Mesenchymal stem cell (in vitro differentiated cells and primary cell): ENCODE data around the gene GNE.

ENCODE experiments used
- DNase-seq: peaks from one replicate; pipeline ENCODE4 v3.0.0-alpha.2; 2013
- H2AFZ ChIP-seq: one replicate; pipeline ENCODE4 v1.6.1; 2013; ENCODE audit warnings: low read depth, mild to moderate bottlenecking, control low read depth, inconsistent platforms, low read length, moderate library complexity
- H2AK5ac ChIP-seq: 2 replicates; pipeline ENCODE4 v1.6.1; 2013; ENCODE audit warnings: low read length, moderate library complexity, mild to moderate bottlenecking, inconsistent platforms; ENCODE audit not compliant: severe bottlenecking
- H2BK120ac ChIP-seq: one replicate; pipeline ENCODE4 v1.6.1; 2013; ENCODE audit warnings: low read depth, mild to moderate bottlenecking, inconsistent platforms, low read length, moderate library complexity
- H2BK12ac ChIP-seq, 2 experiments: one replicate each; pipeline ENCODE4 v1.6.1; 2013; ENCODE audit warnings: inconsistent platforms in 2 of 2, low read length in 2 of 2, mild to moderate bottlenecking in 2 of 2, moderate library complexity in 2 of 2, control low read depth in 1 of 2
- H2BK15ac ChIP-seq: one replicate; pipeline ENCODE4 v1.6.1; 2013; ENCODE audit warnings: mild to moderate bottlenecking, low read depth, inconsistent platforms; ENCODE audit not compliant: poor library complexity, severe bottlenecking
- H2BK5ac ChIP-seq: 2 replicates; pipeline ENCODE4 v1.6.1; 2013; ENCODE audit warnings: low read depth, mild to moderate bottlenecking, low read length, control low read depth, inconsistent platforms; ENCODE audit not compliant: poor library complexity, severe bottlenecking
- H3K14ac ChIP-seq, 2 experiments: one replicate each; pipeline ENCODE4 v1.6.1; 2013; ENCODE audit warnings: inconsistent platforms in 2 of 2, low read length in 2 of 2, control low read depth in 1 of 2, mild to moderate bottlenecking in 1 of 2, moderate library complexity in 1 of 2
- H3K18ac ChIP-seq, 2 experiments: one replicate each; pipeline ENCODE4 v1.6.1; 2013; ENCODE audit warnings: inconsistent platforms in 2 of 2, low read length in 2 of 2, control low read depth in 1 of 2, low read depth in 1 of 2, mild to moderate bottlenecking in 1 of 2
- H3K23ac ChIP-seq, 2 experiments: one replicate each; pipeline ENCODE4 v1.6.1; 2013; ENCODE audit warnings: inconsistent platforms in 2 of 2, low read length in 2 of 2, mild to moderate bottlenecking in 2 of 2, moderate library complexity in 2 of 2, control low read depth in 1 of 2
- H3K27ac ChIP-seq: 2 replicates; pipeline ENCODE4 v1.5.1; 2013; ENCODE audit warnings: mild to moderate bottlenecking, moderate library complexity, low read length, control low read depth, inconsistent platforms; ENCODE audit not compliant: poor library complexity, severe bottlenecking
- H3K27me3 ChIP-seq, 2 experiments: 2 replicates each; pipeline versions ENCODE4 v1.6.1 to v1.7.0; 2013; ENCODE audit warnings: low read length in 2 of 2, mild to moderate bottlenecking in 2 of 2, moderate library complexity in 2 of 2, control low read depth in 1 of 2, inconsistent platforms in 1 of 2; ENCODE audit not compliant: control insufficient read depth in 1 of 2, insufficient read depth in 1 of 2
- H3K36me3 ChIP-seq, 2 experiments: 2 replicates each; pipeline versions ENCODE4 v1.6.1 to v1.7.0; 2013; ENCODE audit warnings: low read length in 2 of 2, control low read depth in 1 of 2, inconsistent platforms in 1 of 2, low read depth in 1 of 2, mild to moderate bottlenecking in 1 of 2; ENCODE audit not compliant: insufficient read depth in 2 of 2, control insufficient read depth in 1 of 2
- H3K4ac ChIP-seq, 2 experiments: one replicate each; pipeline ENCODE4 v1.6.1; 2013; ENCODE audit warnings: inconsistent platforms in 2 of 2, low read length in 2 of 2, mild to moderate bottlenecking in 2 of 2, moderate library complexity in 2 of 2, control low read depth in 1 of 2, low read depth in 1 of 2
- H3K4me1 ChIP-seq: 2 replicates; pipeline ENCODE4 v1.6.1; 2013; ENCODE audit warnings: low read depth, low read length, control low read depth; ENCODE audit not compliant: control insufficient read depth, insufficient read depth
- H3K4me2 ChIP-seq: 2 replicates; pipeline ENCODE4 v1.6.1; 2013; ENCODE audit warnings: low read length, mild to moderate bottlenecking, inconsistent platforms; ENCODE audit not compliant: poor library complexity, severe bottlenecking
- H3K4me3 ChIP-seq, 2 experiments: 2 replicates each; pipeline versions ENCODE4 v1.5.1 to v1.7.0; 2013; ENCODE audit warnings: low read length in 2 of 2, mild to moderate bottlenecking in 2 of 2, control low read depth in 1 of 2, low read depth in 1 of 2; ENCODE audit not compliant: insufficient read depth in 1 of 2
- H3K79me1 ChIP-seq: replicated peaks from 2 replicates; pipeline ENCODE4 v1.6.1; 2013; ENCODE audit warnings: mild to moderate bottlenecking, control low read depth, low read length, inconsistent platforms; ENCODE audit not compliant: poor library complexity, severe bottlenecking
- H3K9ac ChIP-seq: 2 replicates; pipeline ENCODE4 v1.7.0; 2013; ENCODE audit warnings: mild to moderate bottlenecking, low read length, moderate library complexity
- H3K9me3 ChIP-seq: 2 replicates; pipeline ENCODE4 v1.7.0; 2013; ENCODE audit warnings: mild to moderate bottlenecking, low read length; ENCODE audit not compliant: control insufficient read depth
- H4K8ac ChIP-seq: one replicate; pipeline ENCODE4 v1.6.1; 2013; ENCODE audit warnings: inconsistent platforms, mild to moderate bottlenecking, low read length, moderate library complexity
- H4K91ac ChIP-seq: one replicate; pipeline ENCODE4 v1.6.1; 2013; ENCODE audit warnings: mild to moderate bottlenecking, low read length, inconsistent platforms
- WGBS: methylation state at CpG from one replicate; pipeline ENCODE4 v1.1.7; 2013; ENCODE audit warnings: mixed read lengths; 5-methylcytosine and 5-hydroxymethylcytosine counted together

Gene GNE

GRCh38 chr9:36173861-36174260 is 84.4 kb downstream of the GNE start:
- Histone ChIP-seq H3K27ac (no peak overlapping the region), H3K9me3 (no peaks in the 10 kb centered on the region), H3K4ac (no peak overlapping the region), H3K18ac (no peak overlapping the region), H2AFZ (no peak overlapping the region), H3K4me3 (no peak overlapping the region), H2AK5ac (no peak overlapping the region), H3K4me1 (no peaks in the 10 kb centered on the region), H4K91ac (no peak overlapping the region), H3K14ac (no peak overlapping the region), H3K9ac (no peak overlapping the region), H2BK12ac (no peak overlapping the region), H2BK120ac (no peak overlapping the region), H3K27me3 (no peaks in the 10 kb centered on the region), H3K23ac (no peak overlapping the region), H2BK5ac (no peak overlapping the region), H3K79me1 (no peaks in the 10 kb centered on the region), H4K8ac (no peak overlapping the region), H3K36me3 (peaks cover 0 to 22% of the 10 kb centered on the region in 2 experiments), H3K4me2 (no peak overlapping the region), H2BK15ac (no peak overlapping the region)
- WGBS: 96% methylated on average over 2 of the region's 2 CpGs
- DNase-seq: no peak

GRCh38 chr9:36170531-36170930 is 87.7 kb downstream of the GNE start:
- Histone ChIP-seq H3K4ac (no peak overlapping the region), H3K9me3 (no peaks in the 10 kb centered on the region), H2BK5ac (no peak overlapping the region), H3K23ac (no peak overlapping the region), H3K18ac (no peak overlapping the region), H3K36me3 (peaks cover 0 to 22% of the 10 kb centered on the region in 2 experiments), H2BK120ac (no peak overlapping the region), H2BK12ac (no peak overlapping the region), H2BK15ac (no peak overlapping the region), H2AFZ (no peak overlapping the region), H4K91ac (no peak overlapping the region), H3K4me3 (no peak overlapping the region), H3K4me2 (no peak overlapping the region), H2AK5ac (no peak overlapping the region), H3K14ac (no peak overlapping the region), H3K27me3 (no peaks in the 10 kb centered on the region), H3K4me1 (peaks cover 7% of the 10 kb centered on the region), H3K79me1 (no peaks in the 10 kb centered on the region), H3K27ac (no peak overlapping the region), H4K8ac (no peak overlapping the region), H3K9ac (no peak overlapping the region)
- DNase-seq: no peak
- WGBS: 96% methylated on average over 13 of the region's 13 CpGs

- DNase-seq: no peak
- H4K91ac ChIP-seq: no peak overlapping the region
- H3K18ac ChIP-seq: no peak overlapping the region
- 94% methylated on average over 17 of the region's 17 CpGs for WGBS
- H3K4me3 ChIP-seq: no peak overlapping the region
- H3K79me1 ChIP-seq: no peaks in the 10 kb centered on the region
- no peak overlapping the region for H3K9ac ChIP-seq
- H2AK5ac ChIP-seq: no peak overlapping the region
- no peak overlapping the region for H4K8ac ChIP-seq
- peaks cover 10% of the 10 kb centered on the region for H3K4me1 ChIP-seq
- no peaks in the 10 kb centered on the region for H3K27me3 ChIP-seq
- H3K4ac ChIP-seq: no peak overlapping the region
- no peak overlapping the region for H3K27ac ChIP-seq
- H2BK15ac ChIP-seq: no peak overlapping the region
- H2BK5ac ChIP-seq: no peak overlapping the region
- peaks cover 0 to 22% of the 10 kb centered on the region in 2 experiments for H3K36me3 ChIP-seq
- no peaks in the 10 kb centered on the region for H3K9me3 ChIP-seq
- no peak overlapping the region for H2BK12ac ChIP-seq
- no peak overlapping the region for H2BK120ac ChIP-seq
- no peak overlapping the region for H2AFZ ChIP-seq
- H3K4me2 ChIP-seq: no peak overlapping the region
- H3K23ac ChIP-seq: no peak overlapping the region
- H3K14ac ChIP-seq: no peak overlapping the region
Measured at GRCh38 chr9:36169708-36170107, 88.5 kb downstream of the GNE start.

- H3K79me1 ChIP-seq: no peaks in the 10 kb centered on the region
- H3K23ac ChIP-seq: no peak within 1 kb of the TSS
- peaks cover 0 to 22% of the 10 kb centered on the region in 2 experiments for H3K36me3 ChIP-seq
- no peak within 1 kb of the TSS for H4K8ac ChIP-seq
- no peak within 1 kb of the TSS for H2AK5ac ChIP-seq
- no peak within 1 kb of the TSS for H3K27ac ChIP-seq
- no peak within 1 kb of the TSS for H3K14ac ChIP-seq
- no peak within 1 kb of the TSS for H4K91ac ChIP-seq
- no peak within 1 kb of the TSS for H3K4me3 ChIP-seq
- WGBS: 96% methylated on average over 6 of the region's 6 CpGs
- no peaks in the 10 kb centered on the region for H3K9me3 ChIP-seq
- no peak within 1 kb of the TSS for H3K4me2 ChIP-seq
- no peak within 1 kb of the TSS for H2AFZ ChIP-seq
- DNase-seq: no peak
- no peak within 1 kb of the TSS for H2BK12ac ChIP-seq
- H3K4ac ChIP-seq: no peak within 1 kb of the TSS
- H3K4me1 ChIP-seq: peaks cover 13% of the 10 kb centered on the region
- no peak within 1 kb of the TSS for H3K9ac ChIP-seq
- no peak within 1 kb of the TSS for H2BK15ac ChIP-seq
- H2BK5ac ChIP-seq: no peak within 1 kb of the TSS
- H2BK120ac ChIP-seq: no peak within 1 kb of the TSS
- no peak within 1 kb of the TSS for H3K18ac ChIP-seq
- no peaks in the 10 kb centered on the region for H3K27me3 ChIP-seq
Measured at GRCh38 chr9:36169166-36169565, 89.1 kb downstream of the GNE start, which contains the start of gene CCIN. Gene CCIN (plus strand): TSS chr9:36169388. CDS start chr9:36169503, 115 bp downstream.
